ENCODE data around the gene CD1C. TPM values are rescaled to one million over a fixed set of nuclear protein-coding genes. Genes with fewer than 3 reads are reported as not detected.

The CD1C gene
- not detected for total RNA-seq (ENCODE audit: unreplicated experiment)
- long read RNA-seq, result 0 reads

DNA sequence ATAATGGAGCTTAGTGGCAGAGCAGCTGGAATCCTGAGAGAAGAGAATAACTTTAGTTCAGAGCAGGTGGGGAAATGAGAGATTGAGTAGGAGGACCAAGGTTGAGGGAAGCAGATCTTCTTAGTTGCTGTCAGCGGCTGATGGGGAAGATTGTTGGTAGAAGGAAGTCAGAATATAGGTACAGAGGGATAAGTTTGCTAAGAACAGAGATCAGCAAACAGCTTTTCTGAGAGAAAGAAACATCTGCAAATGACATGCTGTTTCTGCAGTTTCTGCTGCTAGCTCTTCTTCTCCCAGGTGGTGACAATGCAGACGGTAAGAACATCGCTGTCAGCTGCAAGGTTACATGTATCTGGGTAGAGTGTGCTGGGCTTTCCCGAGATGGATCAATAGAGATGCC, at the start of gene CD1C:
Gene CD1C, plus strand, starts transcription at position 113 of the 400 bp plus-strand sequence. Its CDS starts 142 bp downstream, at position 255.
- Mint-ChIP-seq H3K4me3 (ENCODE audit: unreplicated experiment) (no peak within 1 kb of the TSS), H3K36me3 (ENCODE audit: unreplicated experiment) (no peaks in the 10 kb centered on the region), H3K27ac (ENCODE audit: unreplicated experiment) (no peak within 1 kb of the TSS), H3K9me3 (ENCODE audit: unreplicated experiment) (no peaks in the 10 kb centered on the region), H3K4me1 (ENCODE audit: low read depth, unreplicated experiment) (no peaks in the 10 kb centered on the region), H3K27me3 (ENCODE audit: unreplicated experiment) (no peaks in the 10 kb centered on the region)
- TF ChIP-seq, protein P1, sequence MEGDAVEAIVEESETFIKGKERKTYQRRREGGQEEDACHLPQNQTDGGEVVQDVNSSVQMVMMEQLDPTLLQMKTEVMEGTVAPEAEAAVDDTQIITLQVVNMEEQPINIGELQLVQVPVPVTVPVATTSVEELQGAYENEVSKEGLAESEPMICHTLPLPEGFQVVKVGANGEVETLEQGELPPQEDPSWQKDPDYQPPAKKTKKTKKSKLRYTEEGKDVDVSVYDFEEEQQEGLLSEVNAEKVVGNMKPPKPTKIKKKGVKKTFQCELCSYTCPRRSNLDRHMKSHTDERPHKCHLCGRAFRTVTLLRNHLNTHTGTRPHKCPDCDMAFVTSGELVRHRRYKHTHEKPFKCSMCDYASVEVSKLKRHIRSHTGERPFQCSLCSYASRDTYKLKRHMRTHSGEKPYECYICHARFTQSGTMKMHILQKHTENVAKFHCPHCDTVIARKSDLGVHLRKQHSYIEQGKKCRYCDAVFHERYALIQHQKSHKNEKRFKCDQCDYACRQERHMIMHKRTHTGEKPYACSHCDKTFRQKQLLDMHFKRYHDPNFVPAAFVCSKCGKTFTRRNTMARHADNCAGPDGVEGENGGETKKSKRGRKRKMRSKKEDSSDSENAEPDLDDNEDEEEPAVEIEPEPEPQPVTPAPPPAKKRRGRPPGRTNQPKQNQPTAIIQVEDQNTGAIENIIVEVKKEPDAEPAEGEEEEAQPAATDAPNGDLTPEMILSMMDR (IDR thresholded peaks at IDR 0.05; ENCODE audit: partially characterized antibody, unreplicated experiment), result no peak
- DNase-seq, result no peak

DNA sequence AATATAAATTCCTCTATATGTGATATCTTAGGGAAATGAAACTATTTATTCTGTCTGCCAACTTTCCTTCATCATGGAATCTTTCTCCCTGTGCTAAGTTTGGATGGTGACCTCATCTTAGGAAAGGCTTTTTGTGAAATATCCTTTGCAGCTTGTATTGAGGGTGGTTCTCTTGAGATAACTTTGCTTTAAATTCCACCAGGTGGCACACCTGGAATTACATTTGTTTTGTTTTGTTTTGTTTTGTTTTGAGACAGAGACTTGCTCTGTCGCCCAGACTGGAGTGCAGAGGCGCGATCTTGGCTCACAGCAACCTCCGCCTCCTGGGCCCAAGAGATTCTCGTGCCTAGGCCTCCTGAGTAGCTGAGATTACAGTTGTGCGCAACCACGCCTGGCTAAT, 43.1 kb upstream of the CD1C start:
- Mint-ChIP-seq H3K27me3 (ENCODE audit: unreplicated experiment) (no peaks in the 10 kb centered on the region), H3K27ac (ENCODE audit: unreplicated experiment) (no peak overlapping the region), H3K9me3 (ENCODE audit: unreplicated experiment) (peaks cover 1% of the 10 kb centered on the region), H3K36me3 (ENCODE audit: unreplicated experiment) (no peaks in the 10 kb centered on the region), H3K4me3 (ENCODE audit: unreplicated experiment) (no peak overlapping the region), H3K4me1 (ENCODE audit: low read depth, unreplicated experiment) (no peaks in the 10 kb centered on the region)
- no peak for DNase-seq
- TF ChIP-seq, protein P1 (IDR thresholded peaks at IDR 0.05; ENCODE audit: partially characterized antibody, unreplicated experiment), result no peak

DNA sequence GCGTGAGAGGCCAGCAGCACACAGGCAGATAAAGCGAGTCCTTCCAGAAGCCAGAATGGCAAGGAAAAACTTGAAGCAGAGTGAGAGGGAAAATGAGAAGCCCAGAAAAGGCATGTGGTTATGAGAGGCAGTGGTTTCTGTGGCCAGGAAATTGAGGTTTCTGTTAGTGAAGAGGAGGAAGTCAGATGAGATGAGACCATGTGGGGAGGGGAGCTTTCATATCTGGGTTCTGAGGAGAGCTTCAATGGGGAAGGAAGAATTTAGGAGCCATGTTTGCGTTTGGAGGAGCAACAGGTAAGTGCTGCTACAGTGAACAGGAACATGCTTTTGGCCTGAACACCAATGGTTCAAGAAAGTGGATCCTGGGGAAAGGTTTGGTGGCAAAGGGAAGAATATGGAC, 41.6 kb upstream of the CD1C start:
- Mint-ChIP-seq H3K36me3 (ENCODE audit: unreplicated experiment) (no peaks in the 10 kb centered on the region), H3K27me3 (ENCODE audit: unreplicated experiment) (no peaks in the 10 kb centered on the region), H3K27ac (ENCODE audit: unreplicated experiment) (no peak overlapping the region), H3K4me1 (ENCODE audit: low read depth, unreplicated experiment) (no peaks in the 10 kb centered on the region), H3K9me3 (ENCODE audit: unreplicated experiment) (no peaks in the 10 kb centered on the region), H3K4me3 (ENCODE audit: unreplicated experiment) (no peak overlapping the region)
- TF ChIP-seq, protein P1 (IDR thresholded peaks at IDR 0.05; ENCODE audit: partially characterized antibody, unreplicated experiment), result no peak
- no peak for DNase-seq

DNA sequence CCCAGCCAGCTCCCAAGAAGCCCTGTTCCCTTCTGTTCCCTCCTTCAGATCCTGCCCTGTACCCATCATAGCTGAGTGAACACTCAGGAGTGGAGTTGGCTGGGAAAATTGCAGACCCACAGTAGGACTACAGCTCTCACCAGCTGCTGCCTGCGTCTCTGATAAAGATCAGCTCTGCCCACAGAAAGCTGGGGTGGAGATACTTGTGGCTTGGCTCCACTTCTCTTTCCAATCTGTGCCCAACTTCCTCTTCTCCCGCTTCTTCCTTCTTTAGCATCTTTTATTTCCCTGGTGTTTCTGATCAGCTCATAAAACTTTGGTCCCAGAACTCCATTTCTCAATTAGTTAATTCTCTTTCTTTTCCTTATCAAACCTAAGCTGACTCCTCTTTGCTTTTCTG, 41.0 kb upstream of the CD1C start:
- TF ChIP-seq, protein P1 (IDR thresholded peaks at IDR 0.05; ENCODE audit: partially characterized antibody, unreplicated experiment), result no peak
- no peaks in the 10 kb centered on the region for H3K9me3 Mint-ChIP-seq (ENCODE audit: unreplicated experiment)

DNA sequence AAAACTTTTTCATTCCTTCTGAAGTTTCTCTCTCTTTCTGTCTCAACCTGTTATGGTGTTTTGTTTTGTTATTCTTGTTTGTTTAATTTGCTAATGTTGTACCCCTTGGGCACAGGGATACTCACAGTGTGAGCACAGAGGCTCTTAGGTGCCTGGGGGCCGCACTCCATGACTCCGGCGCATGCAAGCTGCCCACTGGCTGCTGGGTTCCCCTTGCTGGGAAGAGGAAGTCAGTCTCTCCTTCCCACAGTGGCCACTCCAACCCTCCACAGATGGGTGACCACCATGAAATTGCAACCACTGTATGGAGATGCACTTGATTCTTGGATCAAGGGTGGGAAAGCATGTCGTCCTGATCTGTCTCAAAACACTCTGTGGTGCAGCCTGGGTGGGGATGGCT, 40.1 kb upstream of the CD1C start:
- DNase-seq, result no peak
- Mint-ChIP-seq H3K4me3 (ENCODE audit: unreplicated experiment) (no peak overlapping the region), H3K27ac (ENCODE audit: unreplicated experiment) (no peak overlapping the region), H3K27me3 (ENCODE audit: unreplicated experiment) (no peaks in the 10 kb centered on the region), H3K36me3 (ENCODE audit: unreplicated experiment) (no peaks in the 10 kb centered on the region), H3K4me1 (ENCODE audit: low read depth, unreplicated experiment) (no peaks in the 10 kb centered on the region), H3K9me3 (ENCODE audit: unreplicated experiment) (no peaks in the 10 kb centered on the region)
- TF ChIP-seq, protein P1 (IDR thresholded peaks at IDR 0.05; ENCODE audit: partially characterized antibody, unreplicated experiment), result no peak

More for the DNA sequence above, 41.0 kb upstream of the CD1C start:
- Mint-ChIP-seq H3K36me3 (ENCODE audit: unreplicated experiment) (no peaks in the 10 kb centered on the region), H3K27ac (ENCODE audit: unreplicated experiment) (no peak overlapping the region), H3K4me3 (ENCODE audit: unreplicated experiment) (no peak overlapping the region), H3K27me3 (ENCODE audit: unreplicated experiment) (no peaks in the 10 kb centered on the region), H3K4me1 (ENCODE audit: low read depth, unreplicated experiment) (no peaks in the 10 kb centered on the region)
- DNase-seq, result no peak

Measured in glutamatergic neuron (in vitro differentiated cells).